ENCODE results near the gene CCDC194.

Gene CCDC194, protein sequence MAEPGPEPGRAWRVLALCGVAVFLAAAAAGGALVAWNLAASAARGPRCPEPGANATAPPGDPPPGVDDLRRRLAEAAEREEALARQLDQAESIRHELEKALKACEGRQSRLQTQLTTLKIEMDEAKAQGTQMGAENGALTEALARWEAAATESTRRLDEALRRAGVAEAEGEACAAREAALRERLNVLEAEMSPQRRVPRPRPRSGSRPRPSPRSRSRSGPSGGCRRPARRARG

GRCh38 chr19:17393914-17394313 lies at the start of gene CCDC194:
TSS of gene CCDC194 (minus strand) at chr19:17394196. CDS start at chr19:17394158, 38 bp downstream.
- DNase-seq (ENCODE audit: low read depth): no peak

DNA sequence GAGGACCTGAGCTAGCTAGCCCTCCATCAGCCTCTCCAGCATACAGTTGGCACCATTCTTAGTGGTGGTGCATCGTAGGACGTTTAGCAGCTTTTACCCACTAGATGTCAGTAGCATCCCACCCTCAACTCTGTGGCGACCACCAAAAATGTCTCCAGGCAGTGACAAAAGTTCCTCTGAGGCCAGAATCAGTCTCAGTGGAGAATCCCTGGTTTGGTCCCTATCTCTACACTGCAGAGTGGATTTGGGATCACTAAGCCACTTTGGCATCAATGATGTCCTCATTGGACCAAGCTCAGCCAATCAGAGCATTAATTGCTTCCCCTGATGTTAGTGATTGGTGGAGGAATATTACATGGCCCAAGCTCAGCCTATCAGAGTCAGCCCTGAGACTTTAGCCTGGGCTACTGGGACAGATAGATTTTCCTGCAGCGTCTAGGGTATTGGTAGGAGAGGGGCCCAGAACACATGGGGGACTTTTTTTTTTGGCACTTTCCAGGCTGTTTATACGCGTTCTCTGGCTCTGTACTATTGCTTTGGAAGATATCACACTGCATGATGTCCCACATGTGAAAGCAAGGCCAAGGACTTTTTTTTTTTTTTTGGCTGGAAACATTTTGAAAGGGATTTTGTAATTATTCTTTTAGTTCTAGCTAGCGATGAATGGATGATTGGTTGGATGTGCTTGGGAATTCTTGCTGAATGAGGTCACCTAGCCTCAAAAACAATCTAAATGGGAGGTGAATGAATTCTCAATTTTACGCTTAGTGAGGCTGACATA lies 47.4 kb upstream of the CCDC194 start:
- DNase-seq (ENCODE audit: low read depth): no peak

DNA sequence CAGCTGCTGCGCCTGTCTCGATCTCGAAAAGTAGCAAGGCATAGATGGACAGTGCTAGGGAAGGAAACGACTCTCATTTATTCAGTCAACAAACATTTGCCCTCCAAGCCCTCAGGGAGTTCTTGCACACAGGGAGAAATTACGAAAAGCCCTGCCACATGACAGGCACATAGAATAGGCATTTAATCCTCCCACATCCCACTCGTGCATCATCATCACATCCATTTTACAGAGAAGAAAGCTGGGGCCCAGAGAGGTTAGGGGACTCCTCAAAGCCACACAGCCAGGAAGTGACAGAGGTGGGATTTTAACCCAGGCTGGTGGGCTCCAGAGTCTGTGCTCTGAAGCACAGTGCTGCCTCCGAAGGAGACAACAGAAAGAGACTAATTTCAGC lies 42.9 kb upstream of the CCDC194 start:
- no peak for DNase-seq (ENCODE audit: low read depth)

DNA sequence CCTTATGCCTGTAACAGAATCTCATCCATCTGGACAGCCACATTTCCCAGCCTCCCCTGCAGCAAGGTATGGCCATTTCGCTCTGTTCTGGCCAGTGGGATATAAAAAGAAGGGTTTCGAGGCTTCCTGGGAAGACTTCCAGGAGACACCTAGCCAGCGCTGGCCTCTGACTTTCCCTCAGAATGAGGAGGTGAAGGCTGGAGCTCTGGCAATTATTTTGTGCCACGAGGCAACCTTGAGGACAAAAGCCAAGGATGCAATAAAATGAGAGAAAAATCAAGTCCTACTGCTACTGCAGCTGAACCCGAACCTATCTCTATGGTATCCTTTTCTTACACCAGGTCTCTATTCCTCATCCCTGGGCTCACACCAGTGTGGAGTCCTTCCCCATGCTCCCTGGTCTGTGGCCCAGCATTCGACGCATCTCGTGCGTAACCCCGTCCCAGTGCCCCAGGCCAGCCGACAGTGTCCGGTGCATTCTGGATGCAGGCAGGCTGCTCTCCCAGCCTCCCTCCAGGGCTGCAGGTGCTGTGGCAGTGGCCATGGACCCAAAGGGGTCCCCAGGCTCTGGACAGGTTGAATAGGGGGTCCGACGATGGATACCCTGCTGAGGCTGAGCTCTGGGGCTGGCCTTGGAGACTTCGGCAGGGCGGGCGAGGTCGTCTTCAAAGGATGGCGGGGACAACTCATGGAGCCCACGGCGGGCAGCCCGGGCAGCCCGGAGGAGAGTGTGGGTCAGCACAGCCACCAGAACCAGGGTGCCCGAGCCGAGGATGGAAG lies 42.3 kb upstream of the CCDC194 start:
- DNase-seq (ENCODE audit: low read depth): no peak

GRCh38 chr19:17435218-17435617 lies 41.2 kb upstream of the CCDC194 start:
- no peak for DNase-seq (ENCODE audit: low read depth)

- DNase-seq (ENCODE audit: low read depth): no peak
Observed at GRCh38 chr19:17431417-17431816, 37.4 kb upstream of the CCDC194 start.

DNA sequence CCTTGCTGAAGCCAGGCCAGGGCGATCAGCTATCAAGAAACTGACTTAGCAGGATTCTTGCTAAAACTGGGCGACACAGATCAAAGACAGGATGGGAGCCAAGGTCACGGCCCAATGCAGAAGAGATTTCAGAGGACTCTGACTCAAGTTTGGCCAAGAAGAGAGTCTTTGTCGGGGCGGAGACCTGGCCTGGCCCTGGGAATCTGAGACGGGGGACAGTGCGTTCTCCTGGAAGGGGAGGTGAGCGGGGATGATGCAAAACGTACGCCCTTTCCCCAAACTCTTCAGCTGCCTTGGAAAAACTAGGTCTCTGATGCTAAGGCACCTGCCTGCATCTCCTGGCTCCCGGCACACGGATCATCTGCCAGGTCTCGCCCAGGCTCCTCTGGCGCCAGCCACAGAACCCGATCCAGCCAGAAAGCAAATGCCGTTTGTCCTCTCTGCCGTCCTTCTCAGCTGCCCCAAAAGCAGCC lies 35.7 kb upstream of the CCDC194 start:
- DNase-seq (ENCODE audit: low read depth): no peak

- DNase-seq (ENCODE audit: low read depth): peak; percentile 9
Observed at GRCh38 chr19:17424743-17425365, 30.9 kb upstream of the CCDC194 start.

DNA sequence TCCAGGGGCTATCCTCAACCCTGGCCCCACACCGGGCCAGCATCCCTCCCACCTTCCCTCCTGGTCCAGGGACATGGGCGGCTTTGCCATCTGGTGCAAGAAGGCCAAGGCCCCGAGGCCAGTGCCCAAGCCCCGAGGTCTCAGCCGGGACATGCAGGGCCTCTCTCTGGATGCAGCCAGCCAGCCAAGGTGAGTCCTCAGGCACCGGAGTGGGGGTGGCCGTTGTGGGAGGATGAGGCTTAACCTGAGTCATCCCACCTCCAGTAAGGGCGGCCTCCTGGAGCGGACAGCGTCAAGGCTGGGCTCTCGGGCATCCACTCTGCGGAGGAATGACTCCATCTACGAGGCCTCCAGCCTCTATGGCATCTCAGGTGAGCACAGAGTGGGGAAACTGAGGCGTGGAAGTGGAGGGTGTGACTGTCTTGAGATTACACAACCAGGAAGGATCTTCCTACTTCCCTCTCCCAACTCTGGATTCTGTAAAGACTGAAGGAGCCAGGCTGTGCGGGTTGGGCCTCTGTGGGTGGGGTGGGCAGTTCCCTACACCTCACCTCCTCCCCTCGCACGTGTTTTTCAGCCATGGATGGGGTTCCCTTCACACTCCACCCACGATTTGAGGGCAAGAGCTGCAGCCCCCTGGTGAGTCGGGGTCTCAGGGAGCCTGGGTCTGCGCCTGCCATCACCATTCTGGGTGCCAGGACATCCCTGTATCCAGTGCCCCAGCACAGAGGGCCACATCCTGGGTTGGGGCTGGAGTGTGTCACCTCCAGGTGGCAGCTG lies 29.6 kb upstream of the CCDC194 start:
- no peak for DNase-seq (ENCODE audit: low read depth)

DNA sequence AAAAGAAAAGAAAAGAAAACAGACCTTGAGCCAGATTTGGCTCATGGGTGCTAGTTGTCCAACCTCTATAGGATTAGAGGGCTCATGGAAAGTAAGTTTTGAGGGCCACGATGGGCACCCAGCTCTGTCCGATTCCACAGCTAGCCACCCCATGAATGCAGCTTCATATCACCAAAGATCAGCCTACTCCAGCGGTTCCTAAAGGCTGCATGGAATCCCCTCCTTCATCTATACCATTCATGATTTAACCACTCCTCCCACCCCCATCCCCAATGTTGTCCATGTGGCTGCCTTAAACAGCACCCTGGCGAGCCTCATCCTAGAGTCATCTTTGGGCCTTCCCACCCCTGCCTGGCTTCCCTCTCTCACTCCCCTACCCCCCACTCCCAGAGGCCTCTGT lies 27.9 kb upstream of the CCDC194 start:
- no peak for DNase-seq (ENCODE audit: low read depth)

DNA sequence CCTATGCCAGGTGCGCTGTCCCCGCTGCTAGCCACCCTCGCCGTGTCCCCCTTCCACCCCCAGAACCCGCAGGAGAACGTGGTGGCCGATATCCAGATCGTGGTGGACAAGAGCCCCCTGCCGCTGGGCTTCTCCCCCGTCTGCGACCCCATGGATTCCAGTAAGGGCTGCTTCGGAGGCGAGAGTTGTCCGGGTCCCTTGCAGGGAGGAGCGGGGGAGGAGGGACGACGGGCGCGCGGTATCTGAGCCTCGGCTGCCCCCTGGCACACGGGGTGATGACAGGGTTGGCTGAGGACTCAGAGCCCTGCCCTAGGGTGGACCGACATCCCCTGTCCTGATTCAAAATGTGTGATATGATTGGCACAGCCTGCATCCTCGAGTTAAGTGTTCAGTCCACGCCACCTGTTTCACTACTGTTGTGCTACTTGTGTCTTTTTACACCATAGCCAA lies 26.5 kb upstream of the CCDC194 start:
- DNase-seq (ENCODE audit: low read depth): no peak

- peak; percentile 99 for DNase-seq (ENCODE audit: low read depth)
Observed at GRCh38 chr19:17419621-17420474, 25.9 kb upstream of the CCDC194 start, which contains the start of gene MVB12A. TSS of gene MVB12A (plus strand) at chr19:17420047. CDS start at chr19:17420136, 89 bp downstream.

GRCh38 chr19:17419154-17419620 lies 25.2 kb upstream of the CCDC194 start:
- no peak for DNase-seq (ENCODE audit: low read depth)

DNA sequence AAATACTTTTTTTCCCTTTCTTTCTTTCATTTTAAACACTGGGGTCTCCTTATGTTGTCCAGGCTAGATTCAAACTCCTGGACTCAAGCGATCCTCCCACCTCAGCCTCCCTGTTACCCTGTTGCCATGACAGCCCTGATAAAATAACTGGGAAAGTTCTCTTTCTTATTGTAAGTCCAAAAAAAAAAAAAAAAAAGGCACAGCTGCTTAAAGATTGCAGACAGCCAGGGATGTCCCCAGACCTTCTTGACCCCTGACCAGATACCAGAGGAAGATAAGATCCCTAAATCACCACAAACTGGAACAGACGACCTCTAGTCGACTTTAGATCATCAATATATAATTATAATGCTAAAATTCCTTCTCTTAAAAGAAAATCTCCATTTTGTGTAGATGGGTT lies 24.7 kb upstream of the CCDC194 start:
- no peak for DNase-seq (ENCODE audit: low read depth)

GRCh38 chr19:17415121-17415520 lies 21.1 kb upstream of the CCDC194 start:
- no peak for DNase-seq (ENCODE audit: low read depth)

GRCh38 chr19:17414097-17414496 lies 20.1 kb upstream of the CCDC194 start:
- DNase-seq (ENCODE audit: low read depth): no peak

GRCh38 chr19:17411801-17412200 lies 17.8 kb upstream of the CCDC194 start:
- no peak for DNase-seq (ENCODE audit: low read depth)

DNA sequence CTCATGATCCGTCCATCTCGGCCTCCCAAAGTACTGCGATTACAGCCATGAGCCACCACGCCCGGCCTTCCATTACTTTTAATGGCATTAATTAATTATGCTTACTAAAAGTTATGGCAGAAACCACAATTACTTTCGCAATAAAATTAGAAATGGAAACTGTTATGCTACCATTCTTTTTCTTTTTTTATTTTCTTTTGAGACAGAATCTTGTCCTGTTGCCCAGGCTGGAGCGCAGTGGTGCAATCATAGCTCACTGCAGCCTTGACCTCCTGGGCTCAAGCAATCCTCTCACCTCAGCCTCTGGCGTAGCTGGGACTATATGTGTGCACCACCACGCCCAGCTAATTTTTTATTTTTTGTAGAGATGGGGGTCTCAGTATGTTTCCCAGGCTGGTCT lies 16.0 kb upstream of the CCDC194 start:
- no peak for DNase-seq (ENCODE audit: low read depth)

DNA sequence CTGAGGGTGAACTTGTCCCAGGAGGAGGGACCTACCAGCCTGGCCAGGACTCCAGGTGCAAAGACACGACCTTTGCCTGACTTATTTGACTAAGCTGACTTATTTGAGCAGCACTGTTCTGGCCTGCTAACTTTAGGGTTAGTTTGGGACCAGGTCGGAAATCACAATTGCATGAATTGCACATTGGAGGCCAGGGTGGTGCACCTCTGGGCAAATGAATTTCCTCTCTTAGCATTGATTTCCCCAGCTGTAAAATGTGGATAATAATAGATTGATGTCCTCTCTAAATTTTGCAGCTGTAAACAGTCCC lies 12.8 kb upstream of the CCDC194 start:
- no peak for DNase-seq (ENCODE audit: low read depth)

Measured in fibroblast of the conjunctiva (primary cell).